ENCODE data around the gene COG7.
"Not testable (repeated sequence)": the region's sequence is repeated elsewhere in the genome, so short reads cannot be mapped to it uniquely, and the experiment has no call there.

DNA sequence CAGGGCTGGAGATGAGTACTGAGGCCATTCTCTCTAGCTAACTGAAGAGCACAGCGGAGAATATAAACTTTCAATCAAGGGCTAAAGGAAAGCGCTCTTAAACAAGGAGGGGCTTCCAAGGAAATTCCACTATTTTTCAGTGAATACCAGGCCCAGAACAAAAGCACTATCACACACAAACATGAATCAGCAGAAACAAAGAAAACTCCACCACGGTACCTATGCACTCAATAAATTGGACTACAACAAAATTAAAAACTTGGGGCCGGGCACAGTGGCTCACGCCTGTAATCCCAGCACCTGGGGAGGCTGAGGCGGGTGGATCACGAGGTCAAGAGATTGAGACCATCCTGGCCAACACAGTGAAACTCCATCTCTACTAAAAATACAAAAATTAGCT, 15.4 kb downstream of the COG7 start:
- TF ChIP-seq, protein P1, sequence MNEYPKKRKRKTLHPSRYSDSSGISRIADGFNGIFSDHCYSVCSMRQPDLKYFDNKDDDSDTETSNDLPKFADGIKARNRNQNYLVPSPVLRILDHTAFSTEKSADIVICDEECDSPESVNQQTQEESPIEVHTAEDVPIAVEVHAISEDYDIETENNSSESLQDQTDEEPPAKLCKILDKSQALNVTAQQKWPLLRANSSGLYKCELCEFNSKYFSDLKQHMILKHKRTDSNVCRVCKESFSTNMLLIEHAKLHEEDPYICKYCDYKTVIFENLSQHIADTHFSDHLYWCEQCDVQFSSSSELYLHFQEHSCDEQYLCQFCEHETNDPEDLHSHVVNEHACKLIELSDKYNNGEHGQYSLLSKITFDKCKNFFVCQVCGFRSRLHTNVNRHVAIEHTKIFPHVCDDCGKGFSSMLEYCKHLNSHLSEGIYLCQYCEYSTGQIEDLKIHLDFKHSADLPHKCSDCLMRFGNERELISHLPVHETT (tag by site-specific recombination; IDR thresholded peaks at IDR 0.05) = not testable (repeated sequence)
- TF ChIP-seq, protein P2, sequence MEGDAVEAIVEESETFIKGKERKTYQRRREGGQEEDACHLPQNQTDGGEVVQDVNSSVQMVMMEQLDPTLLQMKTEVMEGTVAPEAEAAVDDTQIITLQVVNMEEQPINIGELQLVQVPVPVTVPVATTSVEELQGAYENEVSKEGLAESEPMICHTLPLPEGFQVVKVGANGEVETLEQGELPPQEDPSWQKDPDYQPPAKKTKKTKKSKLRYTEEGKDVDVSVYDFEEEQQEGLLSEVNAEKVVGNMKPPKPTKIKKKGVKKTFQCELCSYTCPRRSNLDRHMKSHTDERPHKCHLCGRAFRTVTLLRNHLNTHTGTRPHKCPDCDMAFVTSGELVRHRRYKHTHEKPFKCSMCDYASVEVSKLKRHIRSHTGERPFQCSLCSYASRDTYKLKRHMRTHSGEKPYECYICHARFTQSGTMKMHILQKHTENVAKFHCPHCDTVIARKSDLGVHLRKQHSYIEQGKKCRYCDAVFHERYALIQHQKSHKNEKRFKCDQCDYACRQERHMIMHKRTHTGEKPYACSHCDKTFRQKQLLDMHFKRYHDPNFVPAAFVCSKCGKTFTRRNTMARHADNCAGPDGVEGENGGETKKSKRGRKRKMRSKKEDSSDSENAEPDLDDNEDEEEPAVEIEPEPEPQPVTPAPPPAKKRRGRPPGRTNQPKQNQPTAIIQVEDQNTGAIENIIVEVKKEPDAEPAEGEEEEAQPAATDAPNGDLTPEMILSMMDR (tag by site-specific recombination; IDR thresholded peaks at IDR 0.05) = not testable (repeated sequence)
- TF ChIP-seq ZNF274 (IDR thresholded peaks at IDR 0.05; ENCODE audit: low read length); ZNF274 (tag by site-specific recombination; IDR thresholded peaks at IDR 0.05; ENCODE audit: borderline replicate concordance); ZNF114 (tag by site-specific recombination; IDR thresholded peaks at IDR 0.05); ZNF555 (tag by site-specific recombination; conservative IDR thresholded peaks at IDR 0.05); YY1 (tag by site-specific recombination; IDR thresholded peaks at IDR 0.05): not testable (repeated sequence)
- TF ChIP-seq, protein P3, sequence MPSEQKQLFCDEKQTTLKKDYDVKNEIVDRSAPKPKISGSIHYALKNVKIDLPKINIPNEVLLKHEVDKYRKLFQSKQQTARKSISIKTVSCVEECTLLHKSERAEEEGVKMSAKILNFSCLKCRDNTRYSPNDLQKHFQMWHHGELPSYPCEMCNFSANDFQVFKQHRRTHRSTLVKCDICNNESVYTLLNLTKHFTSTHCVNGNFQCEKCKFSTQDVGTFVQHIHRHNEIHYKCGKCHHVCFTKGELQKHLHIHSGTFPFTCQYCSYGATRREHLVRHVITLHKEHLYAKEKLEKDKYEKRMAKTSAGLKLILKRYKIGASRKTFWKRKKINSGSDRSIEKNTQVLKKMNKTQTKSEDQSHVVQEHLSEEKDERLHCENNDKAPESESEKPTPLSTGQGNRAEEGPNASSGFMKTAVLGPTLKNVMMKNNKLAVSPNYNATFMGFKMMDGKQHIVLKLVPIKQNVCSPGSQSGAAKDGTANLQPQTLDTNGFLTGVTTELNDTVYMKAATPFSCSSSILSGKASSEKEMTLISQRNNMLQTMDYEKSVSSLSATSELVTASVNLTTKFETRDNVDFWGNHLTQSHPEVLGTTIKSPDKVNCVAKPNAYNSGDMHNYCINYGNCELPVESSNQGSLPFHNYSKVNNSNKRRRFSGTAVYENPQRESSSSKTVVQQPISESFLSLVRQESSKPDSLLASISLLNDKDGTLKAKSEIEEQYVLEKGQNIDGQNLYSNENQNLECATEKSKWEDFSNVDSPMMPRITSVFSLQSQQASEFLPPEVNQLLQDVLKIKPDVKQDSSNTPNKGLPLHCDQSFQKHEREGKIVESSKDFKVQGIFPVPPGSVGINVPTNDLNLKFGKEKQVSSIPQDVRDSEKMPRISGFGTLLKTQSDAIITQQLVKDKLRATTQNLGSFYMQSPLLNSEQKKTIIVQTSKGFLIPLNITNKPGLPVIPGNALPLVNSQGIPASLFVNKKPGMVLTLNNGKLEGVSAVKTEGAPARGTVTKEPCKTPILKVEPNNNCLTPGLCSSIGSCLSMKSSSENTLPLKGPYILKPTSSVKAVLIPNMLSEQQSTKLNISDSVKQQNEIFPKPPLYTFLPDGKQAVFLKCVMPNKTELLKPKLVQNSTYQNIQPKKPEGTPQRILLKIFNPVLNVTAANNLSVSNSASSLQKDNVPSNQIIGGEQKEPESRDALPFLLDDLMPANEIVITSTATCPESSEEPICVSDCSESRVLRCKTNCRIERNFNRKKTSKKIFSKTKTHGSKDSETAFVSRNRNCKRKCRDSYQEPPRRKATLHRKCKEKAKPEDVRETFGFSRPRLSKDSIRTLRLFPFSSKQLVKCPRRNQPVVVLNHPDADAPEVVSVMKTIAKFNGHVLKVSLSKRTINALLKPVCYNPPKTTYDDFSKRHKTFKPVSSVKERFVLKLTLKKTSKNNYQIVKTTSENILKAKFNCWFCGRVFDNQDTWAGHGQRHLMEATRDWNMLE (tag by site-specific recombination; conservative IDR thresholded peaks at IDR 0.05; ENCODE audit: low read depth) = not testable (repeated sequence)
